HG03095 (cell line): ENCODE data around the gene CRKL.
A peak's percentile ranks its signal among the peaks of the same experiment; 100 is the strongest.

Experiments used
- ATAC-seq: cut with Tn5 transposase; IDR thresholded peaks from one replicate; pipeline ENCODE4 v1.9.1; 2021; ENCODE audit warnings: moderate library complexity; ENCODE audit not compliant: unreplicated experiment

The CRKL gene

DNA sequence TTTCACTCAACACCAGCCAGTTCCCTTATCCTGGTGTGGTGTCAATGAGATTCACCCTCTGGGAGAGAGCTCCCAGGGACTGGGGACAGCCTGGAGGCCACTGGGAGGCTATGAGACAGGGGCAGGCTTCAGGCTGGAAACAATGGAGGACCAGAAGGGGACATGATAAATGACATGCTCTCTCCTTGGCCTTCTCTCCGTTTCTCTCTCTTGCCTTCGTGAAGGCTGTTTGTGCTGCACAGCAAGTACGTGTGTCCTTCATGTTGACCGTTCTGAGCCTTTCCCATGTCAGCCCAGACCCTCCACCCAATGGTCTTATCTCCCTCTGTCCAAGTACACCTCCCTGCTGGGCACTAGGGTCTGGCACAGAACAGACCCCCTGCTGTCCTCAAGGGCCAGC lies 63.3 kb downstream of the CRKL start:
- no peak for ATAC-seq

DNA sequence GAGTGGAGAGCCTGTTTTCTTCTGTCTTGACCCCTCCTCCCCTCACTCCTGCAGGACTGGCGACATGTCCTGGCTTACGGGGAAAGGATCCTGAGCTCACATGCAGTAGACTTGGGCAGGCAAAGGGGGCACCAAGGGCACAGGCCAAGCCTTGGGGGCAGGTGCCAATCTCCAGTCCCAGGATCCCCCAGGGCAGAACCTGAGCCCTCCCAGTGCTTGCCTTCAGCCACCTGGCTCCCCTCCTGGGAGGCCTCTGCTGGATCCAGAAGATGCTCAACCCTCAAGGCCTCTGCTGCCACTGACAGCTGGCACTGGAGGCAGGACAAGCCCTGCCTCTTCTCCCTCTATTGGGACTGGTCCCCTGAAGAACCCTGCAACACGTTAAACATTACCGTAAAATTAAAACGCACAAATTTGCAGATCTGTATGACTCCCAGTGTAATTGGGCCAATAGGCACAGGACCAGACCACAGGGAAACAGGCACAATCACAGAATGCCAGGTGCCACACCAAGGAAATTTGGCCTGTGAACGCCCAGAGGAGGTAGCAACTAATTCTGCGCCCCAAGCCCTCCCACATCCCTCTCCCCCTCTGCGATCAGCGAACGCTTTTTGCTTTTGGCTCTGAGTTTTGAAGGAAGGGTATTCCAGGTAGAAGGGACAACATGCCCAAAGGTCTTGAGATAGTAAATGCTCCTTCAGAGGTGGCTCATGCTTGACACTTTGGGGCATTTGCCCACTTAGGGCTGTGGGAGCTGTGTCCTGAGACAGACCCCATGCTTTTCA lies 63.9 kb downstream of the CRKL start:
- no peak for ATAC-seq

DNA sequence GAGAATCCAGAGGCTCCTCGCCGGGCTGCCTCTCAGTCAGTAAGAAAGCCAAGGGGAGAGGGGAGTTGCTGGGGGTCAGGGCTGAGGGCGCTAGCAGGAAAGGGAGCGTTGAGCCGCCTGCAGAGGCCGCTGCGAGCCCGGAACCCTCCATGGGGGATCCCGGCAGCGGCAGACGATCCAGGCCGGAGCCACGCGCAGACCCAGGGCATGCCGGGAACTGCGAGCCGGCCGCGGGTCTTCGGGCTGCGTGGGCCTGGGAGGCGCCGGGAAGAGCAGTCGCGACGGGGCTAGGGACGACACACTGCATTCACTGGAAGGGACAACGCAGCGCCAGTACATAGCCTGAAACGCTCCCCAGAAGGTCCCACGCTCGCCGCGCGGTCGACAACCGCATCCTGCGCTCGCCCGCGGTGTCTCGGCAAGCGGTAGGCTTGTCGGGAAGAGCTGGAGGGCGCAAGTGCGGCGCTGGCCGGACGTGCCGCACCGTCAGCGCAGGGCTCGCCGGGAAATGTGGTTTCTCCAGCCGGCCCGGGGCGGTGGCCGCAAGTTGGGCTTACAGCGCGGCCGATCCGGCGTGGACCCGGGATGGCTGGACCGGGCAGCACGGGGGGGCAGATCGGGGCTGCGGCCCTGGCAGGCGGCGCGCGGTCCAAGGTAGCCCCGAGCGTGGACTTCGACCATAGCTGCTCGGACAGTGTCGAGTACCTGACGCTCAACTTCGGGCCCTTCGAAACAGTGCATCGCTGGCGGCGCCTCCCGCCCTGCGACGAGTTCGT lies 64.8 kb downstream of the CRKL start, which contains the start of gene LZTR1:
LZTR1 (plus strand) TSS at position 511 of the 776 bp plus-strand sequence; CDS start at position 586, 75 bp downstream.
- peak; percentile 68 for ATAC-seq

DNA sequence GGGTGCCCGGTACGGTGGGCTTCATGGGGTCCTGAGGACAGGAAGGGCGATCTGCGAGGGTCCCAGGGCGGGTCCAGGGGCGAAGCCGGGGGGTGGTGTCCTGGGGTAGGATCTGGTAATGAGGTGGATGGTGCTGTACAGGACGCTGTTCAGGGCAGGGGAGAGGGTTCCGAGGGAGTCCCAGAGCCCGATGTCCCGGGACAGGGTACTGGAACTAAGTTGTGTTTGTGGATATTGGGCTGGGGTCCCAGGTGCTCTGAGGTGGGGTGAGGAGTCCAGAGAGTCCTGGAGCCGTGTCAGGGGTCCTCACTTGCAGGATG lies 65.3 kb downstream of the CRKL start:
- ATAC-seq: peak; percentile 16

DNA sequence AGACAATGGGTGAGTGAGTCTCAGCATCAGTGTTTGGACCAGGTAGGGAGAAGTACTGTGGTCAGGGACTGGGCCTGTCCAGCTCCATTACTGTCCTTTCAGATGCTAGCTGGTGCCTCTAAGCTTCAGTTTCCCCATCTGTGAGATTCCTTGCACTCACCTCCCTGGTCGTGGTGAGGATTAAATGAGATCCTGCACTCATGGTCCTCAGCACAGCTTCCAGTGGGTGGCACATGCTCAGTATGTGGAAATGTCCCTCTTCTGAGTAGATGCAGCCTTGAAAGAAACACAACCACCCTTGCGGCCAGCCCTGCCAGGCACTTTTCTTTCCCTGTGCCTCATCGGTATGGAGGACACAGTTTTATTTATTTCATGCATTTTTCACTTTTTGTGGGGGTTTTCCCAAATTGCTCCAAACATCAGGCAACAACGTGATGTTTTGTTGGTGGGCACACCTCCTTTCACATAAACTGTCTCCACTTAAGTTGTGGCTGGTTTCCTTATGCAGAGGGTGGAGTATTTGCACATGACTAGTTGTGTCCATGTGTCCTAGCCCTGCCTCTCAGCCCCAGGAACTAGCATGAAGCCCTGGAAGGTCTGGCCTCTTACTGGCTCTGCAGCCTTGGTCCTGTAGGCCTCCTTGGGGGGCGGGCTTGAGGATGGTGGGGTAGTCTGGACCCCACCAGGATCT lies 66.0 kb downstream of the CRKL start:
- no peak for ATAC-seq

DNA sequence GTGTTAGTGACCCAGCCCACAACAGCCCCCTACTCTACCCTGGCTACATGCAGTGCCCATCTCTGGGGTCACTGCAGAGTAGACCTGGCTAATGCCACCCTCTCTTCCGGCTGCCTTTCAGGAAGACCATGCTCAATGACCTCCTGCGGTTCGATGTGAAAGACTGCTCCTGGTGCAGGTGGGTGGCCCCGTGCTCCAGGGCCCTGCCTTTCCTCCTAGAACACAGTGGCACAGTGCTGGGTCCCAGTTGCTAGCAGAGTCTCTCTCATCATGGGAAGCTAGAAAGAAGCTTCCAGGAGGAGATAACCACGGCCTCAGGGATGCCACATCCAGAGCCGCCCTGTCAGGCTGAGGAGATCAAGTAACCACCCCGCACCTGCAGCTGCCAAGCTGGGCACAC lies 68.5 kb downstream of the CRKL start:
- no peak for ATAC-seq

DNA sequence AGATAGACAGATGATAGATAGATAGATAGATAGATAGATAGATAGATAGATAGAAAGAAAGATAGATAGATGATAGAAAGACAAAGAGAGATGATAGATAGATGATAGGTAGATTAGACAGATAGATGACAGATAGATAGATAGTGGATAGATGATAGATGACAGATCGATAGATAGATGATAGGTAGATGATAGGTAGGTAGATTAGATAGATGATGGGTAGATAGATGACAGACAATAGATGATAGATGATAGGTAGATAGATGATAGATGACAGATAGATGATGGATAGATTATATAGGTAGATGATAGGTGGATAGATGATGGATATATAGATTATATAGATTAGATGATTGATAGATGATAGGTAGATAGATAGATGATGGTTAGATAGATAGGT lies 69.2 kb downstream of the CRKL start:
- ATAC-seq: no peak

DNA sequence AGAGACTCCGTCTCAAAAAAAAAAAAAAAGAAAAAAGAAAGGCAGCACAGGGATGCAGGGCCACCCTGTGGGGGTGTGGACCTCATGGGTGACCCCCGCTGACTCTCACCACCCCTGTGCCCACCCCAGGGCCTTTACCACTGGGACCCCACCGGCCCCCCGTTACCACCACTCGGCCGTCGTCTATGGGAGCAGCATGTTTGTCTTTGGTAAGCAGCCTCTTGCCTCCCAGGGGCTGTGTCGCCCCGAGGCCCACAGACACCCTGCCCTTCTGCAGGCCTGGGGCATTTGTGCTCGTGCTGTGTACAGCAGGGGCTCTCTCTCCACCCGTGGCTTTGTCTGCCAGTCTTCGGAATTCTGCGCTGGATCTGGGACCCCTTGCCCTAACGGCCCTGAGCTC lies 70.2 kb downstream of the CRKL start:
- no peak for ATAC-seq

DNA sequence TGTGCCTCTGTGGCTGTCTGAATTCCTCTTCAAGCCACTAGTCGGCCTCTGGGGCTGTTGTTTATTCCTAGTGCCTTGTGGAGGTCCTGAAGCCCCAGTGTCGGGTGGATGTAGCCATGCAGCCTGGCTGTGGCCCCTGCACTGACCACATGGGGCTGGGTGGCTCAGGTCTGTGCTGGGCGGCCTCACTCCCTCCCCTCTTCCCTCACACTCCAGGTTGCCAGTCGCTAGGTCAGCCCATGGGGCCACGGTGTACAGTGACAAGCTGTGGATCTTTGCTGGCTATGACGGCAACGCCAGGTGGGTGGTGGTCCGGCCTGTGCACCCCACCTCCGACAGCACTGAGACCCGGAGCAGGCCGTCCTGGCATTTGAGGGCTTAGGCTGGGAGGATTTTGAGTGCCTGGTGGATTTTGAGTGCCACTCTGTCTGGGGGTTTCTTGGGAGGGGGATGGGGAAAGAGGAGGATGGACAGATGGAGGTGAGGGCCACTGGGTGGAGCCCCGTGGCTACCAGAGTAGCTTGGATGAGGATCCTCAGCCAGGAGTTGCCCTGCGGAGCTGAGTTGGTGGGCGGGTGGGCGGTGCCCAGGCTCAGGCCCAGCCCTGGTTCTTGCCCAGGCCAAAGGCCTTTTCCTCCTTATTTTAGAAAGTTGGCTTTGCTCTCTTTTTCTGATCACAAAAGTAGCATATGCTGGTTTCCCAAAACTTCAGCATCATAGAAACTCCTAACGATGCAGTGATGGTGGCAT lies 71.5 kb downstream of the CRKL start:
- ATAC-seq: no peak

DNA sequence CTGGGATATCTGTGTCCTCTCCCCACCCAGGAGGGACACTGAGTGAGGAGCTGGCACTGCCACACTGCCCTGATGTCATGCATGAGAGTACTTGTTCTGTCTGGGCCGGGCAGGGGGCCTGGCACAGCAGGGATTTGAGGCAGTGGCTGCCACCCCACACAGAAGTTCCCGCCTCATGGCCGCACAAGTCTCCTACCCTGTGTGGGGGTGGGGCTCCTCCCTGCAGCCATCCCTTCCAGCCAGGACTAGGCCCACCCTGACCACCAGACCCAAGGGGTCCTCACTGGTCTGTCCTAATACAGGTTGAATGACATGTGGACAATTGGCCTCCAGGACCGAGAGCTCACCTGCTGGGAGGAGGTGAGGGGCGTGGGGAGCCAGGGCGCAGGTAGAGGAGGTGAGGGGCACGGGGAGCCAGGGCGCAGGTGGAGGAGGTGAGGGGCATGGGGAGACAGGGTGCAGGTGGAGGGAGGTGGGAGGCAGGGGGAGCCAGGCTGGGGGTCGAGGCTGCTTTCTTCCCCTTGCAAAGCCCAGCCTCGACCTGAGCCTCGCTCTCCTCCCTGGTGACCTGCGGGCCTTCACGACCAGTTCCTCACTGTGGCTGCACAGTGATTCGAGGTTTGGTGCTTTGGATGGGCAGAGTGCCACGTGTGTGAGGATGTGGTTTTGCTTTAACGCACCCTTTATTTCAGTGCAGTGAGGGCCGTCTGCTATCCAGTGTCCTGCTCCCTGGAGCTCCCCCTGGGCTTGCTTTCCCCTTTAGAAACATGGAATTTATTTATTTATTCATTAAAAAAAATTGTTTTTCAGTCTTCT lies 72.3 kb downstream of the CRKL start:
- ATAC-seq: no peak

DNA sequence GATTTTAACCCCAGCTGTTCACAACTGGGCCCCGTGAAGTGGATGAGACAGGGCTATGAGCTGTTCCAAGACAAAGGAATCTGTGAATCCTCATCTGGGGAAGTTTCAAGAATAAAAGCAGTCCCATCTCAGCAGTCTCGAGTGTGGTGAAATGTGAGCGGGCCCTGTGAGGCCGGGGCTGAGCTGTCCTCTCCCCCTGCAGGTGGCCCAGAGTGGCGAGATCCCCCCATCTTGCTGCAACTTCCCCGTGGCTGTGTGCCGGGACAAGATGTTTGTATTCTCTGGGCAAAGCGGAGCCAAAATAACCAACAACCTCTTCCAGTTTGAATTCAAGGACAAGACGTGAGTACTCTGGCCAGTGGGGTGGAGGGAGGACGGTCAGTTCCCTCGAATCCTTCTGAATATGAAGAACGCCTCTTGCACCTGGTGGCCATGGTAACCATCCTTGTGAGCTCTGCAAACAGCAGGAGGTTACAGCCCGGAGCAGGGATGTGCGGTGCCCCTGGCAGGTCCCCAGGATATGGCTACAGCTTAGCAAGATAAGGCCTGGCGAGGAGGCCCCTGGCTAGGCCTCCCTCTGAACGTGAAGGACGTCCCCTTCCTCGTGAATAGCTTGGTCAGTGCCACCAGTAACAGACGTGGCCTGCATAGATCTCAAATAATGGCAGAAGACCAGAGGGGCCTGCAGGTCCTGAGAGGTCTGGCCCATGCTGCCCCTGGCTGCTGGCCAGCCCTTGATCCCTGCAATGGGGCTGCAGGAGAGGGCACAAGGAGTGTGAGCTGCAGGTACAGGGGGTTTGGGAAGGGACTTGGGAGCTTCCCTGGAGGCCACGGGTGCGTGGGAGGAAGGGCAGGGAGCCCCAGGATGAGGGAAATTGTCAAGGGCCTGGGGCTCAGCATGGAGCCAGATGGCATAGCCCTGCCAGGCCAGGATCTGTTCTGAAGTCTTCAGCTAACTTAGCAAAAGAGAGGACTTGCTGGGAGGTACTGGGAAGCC lies 73.3 kb downstream of the CRKL start:
- ATAC-seq: no peak

DNA sequence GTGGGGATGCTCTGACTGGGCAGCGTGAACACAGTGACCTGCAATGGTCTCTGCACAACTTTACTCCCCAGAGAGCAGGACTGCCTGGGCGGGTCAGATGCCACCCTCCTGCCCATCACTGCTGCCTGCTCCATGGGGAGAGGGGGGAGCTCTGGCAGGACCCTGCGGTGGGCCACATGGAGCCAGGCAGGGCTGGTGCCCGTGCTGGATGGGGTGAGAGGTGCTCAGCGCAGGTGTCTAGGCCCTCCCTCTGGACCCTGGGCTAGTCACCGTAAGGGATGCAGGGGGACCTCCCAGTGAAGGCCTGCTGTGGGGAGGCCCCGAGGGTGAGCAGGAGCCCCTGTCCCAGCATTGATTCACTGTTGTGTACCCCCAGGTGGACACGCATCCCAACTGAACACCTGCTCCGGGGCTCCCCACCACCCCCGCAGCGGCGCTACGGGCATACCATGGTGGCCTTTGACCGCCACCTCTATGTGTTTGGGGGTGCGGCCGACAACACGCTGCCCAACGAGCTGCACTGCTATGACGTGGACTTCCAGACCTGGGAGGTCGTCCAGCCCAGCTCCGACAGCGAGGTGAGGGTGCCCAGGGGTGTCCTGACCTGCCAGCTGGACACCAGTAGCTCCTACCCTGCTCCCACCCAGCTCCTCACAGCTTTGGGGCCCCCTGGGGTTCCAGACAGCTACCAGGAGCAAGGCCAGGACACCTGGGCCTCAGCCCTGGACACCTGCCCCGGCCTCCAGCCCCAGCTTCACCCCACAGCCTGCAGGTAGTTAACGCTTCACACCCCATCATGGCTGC lies 74.2 kb downstream of the CRKL start:
- ATAC-seq: no peak

DNA sequence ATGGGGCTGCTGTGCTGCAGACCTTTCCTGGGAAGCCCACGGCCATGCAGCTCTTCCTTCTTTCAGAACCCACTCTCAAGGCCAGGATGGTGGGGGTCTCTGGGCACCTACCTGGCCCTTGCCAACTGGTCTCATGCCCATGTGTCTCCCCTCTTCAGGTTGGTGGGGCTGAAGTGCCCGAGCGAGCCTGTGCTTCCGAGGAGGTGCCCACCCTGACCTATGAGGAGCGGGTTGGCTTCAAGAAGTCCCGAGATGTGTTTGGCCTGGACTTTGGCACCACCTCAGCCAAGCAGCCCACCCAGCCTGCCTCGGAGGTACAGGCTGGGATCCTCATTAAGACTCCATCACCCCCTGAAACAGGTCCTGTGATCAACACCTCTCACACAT lies 74.8 kb downstream of the CRKL start:
- ATAC-seq: no peak

DNA sequence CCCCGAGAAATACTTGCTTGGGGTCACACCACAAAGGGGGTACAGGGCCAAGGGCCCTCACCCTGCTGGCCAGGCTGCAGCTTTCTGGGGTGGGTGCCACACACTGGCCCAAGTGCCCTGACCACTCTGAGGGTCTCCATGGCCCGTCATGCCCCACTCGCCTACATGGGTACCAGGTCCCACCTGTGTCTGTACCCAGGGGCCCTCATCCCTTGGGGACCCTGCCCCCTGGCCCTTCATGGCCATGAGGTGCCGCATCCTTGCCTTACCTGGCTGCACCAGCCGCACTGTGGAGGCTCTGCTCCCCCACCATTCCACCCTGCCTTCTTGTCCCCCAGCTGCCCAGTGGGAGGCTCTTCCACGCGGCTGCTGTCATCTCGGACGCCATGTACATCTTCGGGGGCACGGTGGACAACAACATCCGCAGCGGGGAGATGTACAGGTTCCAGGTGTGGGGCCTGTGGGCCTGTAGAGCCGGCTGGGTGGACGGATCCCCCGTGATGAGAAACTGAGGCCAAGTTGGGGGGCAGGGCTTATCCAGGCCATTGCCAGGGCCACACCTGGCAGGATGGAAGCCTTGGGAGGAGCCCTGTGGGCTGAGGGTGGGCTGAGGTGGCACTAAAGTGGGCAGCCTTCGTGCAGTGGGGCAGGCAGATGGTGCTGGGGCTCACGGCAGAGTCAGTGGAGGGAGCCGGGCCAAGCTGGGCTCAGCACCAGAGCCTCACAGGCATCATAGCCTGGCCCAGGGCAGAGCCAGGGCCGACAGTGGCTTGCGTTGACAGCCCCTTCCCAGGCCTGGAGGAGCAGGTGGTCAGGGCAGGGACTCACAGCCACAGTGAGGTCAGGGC lies 75.5 kb downstream of the CRKL start:
- no peak for ATAC-seq

DNA sequence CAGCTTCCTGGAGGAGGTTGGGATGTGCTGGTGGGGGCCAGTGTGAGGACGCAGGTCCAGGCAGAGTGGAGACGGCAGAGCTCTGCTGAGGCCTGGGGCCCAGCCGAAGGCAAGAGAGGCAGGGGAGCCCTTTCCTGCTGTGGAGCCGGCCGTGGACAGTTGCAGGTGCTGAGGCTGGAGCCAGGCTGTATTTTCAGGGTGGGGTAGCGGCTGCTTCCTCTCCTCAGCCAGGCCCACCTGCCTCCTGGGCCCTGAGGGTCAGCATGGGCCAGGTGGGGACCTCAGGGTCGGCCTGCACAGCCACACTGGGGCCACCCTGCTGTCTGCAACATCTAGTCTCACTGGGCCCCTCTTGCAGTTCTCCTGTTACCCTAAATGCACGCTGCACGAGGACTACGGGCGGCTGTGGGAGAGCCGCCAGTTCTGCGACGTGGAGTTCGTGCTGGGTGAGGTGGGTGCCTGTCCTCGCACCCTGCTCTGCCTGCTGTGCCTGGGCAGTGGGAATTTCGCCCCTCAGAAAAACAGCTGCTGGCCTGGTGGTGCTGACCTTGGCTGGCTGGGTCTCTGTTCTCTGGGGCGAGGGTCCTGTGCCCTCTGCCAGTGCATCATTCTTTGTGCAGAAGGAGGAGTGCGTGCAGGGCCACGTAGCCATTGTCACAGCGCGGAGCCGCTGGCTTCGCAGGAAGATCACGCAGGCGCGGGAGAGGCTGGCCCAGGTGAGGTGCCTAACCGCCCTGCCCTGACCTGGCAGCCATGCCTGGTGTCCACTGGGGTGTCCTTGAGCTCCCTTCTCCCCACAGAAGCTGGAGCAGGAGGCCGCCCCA lies 76.3 kb downstream of the CRKL start:
- ATAC-seq: no peak

DNA sequence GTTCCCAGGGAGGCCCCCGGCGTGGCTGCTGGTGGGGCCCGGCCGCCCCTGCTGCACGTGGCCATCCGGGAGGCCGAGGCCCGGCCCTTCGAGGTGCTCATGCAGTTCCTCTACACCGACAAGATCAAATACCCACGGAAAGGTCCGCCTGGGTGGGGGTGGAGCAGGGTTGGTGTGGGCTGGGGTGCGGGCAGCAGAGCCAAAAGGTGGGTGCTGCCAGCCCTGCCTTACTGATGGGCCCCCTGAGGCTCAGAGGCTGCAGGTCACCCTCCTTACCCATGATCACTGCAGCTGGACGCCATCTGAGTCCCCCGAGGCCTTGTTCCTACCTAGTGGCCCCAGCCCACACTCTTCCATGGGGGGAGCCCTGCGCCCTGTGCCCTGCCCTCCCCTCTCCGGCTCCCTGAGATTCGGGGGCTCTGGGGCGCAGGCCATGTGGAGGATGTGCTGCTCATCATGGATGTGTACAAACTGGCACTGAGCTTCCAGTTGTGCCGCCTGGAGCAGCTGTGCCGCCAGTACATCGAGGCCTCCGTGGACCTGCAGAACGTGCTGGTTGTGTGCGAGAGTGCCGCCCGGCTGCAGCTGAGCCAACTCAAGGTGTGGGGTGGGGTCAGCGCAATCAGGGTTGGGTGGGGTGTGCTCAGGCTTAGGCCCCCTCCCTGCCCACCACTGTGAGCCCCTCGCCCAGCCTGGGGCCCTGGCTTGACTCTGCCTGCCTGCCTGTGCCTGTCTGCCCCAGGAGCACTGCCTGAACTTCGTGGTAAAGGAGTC lies 77.1 kb downstream of the CRKL start:
- ATAC-seq: no peak
